ENCODE data around the gene SLC22A23. TPM values are rescaled to one million over a fixed set of nuclear protein-coding genes. Genes with fewer than 3 reads are reported as not detected.

Gene SLC22A23
- total RNA-seq, 1 experiment from 2014 or later, result 2.7 TPM

DNA sequence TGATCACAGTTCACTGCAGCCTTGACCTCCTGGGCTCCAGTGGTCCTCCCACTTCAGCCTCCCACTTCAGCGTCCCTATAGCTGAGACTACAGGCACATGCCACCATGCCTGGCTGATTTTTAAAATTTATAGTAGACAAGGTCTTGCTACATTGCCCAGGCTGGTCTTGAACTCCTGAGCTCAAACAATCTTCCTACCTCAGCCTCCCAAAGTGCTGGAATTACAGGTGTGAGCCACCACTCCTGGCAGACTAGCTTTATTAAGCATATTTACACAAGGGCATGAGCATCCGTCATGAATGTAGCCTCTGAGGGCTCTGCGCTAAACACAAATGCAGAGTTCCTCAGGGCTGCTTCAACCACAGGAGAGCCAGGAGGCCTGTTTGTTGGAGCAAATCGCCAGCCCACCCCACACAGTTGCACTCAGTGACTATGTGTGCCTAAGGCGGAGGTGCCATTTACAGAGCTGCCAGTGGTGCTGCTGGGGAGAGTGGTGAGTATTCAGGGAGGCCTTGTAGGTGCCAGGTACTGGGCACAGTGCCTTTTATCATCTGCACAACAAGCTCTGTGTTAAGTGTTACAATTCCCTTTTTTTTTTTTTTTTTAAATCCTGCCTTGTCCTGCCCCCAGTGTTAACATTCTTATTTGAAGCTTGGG, 119.9 kb downstream of the SLC22A23 start:
- H3K27ac ChIP-seq, result peak overlapping the region; percentile 69
- no peaks in the 10 kb centered on the region for H3K9me3 ChIP-seq (replicated peaks)
- H3K4me3 ChIP-seq, result no peak overlapping the region
- no peak for DNase-seq (ENCODE audit: low read depth in 1 of 2, low spot score in 2 of 2)
- no peaks in the 10 kb centered on the region for H3K36me3 ChIP-seq
- peaks cover 33% of the 10 kb centered on the region for H3K4me1 ChIP-seq (replicated peaks)
- H3K27me3 ChIP-seq (replicated peaks), result no peaks in the 10 kb centered on the region

DNA sequence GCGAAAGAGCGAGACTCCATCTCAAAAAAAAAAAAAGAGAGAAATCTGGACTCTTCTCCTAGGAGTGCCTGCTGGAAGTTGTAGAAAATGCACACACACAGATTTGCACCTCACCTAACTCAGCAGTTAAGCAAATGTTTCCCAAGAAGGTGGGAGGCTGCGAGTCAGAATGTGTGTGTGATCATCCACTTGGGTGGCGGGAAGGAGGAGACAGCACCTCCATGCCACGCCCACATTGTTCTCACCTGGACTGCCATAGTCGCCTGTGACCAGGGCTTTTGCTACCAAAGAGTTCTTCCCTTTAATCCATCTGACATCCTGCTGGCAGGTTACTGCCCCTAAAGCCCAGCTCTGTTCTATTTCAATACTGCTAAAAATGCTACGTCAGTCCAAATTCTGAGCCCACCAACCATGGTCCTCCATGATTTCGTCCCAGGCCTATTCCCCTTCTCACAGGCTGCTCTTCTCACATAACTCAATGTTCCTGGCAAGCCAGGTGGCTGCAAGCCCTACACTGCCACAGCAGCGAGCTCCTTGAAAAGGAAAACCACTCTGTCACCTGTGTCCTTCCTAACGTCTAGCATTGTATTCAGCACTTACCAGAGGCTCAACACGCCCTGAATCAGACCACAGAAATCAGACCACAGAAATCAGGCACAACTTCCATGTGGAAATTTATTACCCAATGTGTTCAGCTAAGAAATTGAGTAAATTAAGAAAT, 120.6 kb downstream of the SLC22A23 start:
- no peak for DNase-seq (ENCODE audit: low read depth in 1 of 2, low spot score in 2 of 2)
- no peak overlapping the region for H3K4me3 ChIP-seq
- peaks cover 30% of the 10 kb centered on the region for H3K4me1 ChIP-seq (replicated peaks)
- no peaks in the 10 kb centered on the region for H3K36me3 ChIP-seq
- no peaks in the 10 kb centered on the region for H3K9me3 ChIP-seq (replicated peaks)
- H3K27ac ChIP-seq, result no peak overlapping the region
- H3K27me3 ChIP-seq (replicated peaks), result no peaks in the 10 kb centered on the region

DNA sequence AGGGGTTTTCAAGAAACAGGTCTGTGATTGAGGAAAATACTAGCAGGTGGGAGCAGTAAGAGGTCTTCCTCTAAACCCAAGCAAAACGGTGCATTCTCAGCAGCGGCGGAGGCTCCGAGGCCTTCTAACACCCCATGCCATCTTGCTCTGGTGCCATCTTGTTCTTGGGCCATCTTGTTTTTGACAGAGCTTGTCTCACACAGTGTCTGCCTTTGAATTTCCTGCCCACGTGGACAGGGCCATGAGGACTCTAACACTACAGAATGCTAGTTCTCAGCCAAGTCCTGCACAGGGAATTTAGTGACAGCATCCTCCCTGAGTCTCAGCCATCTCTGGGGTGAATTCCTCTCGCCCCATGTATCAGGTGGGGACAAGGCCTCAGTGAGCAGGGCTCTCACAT, 121.7 kb downstream of the SLC22A23 start:
- Histone ChIP-seq H3K27me3 (replicated peaks) (no peaks in the 10 kb centered on the region), H3K36me3 (no peaks in the 10 kb centered on the region), H3K9me3 (replicated peaks) (no peaks in the 10 kb centered on the region), H3K27ac (no peak overlapping the region), H3K4me3 (no peak overlapping the region), H3K4me1 (replicated peaks) (peaks cover 26% of the 10 kb centered on the region)
- DNase-seq (ENCODE audit: low read depth in 1 of 2, low spot score in 2 of 2), result no peak

DNA sequence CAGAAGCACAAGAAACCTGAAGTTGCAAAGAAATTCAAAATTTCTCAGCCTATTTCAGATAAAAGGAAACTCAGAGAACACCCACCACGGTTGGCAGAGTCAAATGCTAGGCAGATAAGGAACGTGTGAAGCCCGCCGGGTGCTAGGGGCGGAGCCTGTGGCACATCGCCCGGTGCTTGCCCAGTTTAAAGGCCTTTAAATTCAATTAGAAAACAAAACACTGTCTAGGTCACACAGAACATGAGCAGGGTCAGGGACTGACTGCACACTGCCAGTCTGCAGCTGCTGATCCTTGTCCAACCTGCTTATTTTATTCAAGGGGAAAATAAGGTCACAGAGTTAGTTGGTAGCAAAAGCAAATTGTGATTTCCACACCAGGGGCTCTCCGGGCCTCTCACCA, 122.3 kb downstream of the SLC22A23 start:
- no peak overlapping the region for H3K27ac ChIP-seq

DNA sequence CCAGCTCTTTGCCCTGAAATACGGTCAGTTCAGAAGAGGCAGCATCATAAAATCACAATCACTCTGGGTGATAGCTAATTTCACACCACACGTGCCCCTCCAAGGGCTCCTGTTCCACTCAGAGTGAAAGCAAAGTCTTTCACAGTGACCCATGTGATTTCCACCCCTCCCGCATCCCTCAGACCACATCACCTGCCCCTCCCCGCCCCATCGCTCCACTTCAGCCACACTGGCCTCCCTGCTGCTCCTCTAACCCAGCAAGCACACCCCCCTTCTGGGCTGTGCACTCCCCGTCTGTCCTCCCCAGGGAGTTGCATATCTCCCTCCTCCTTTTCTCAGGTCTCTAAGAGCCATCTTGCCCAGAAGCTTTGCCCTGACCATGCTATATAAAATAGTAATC, 123.6 kb downstream of the SLC22A23 start:
- peaks cover 22% of the 10 kb centered on the region for H3K4me1 ChIP-seq (replicated peaks)
- H3K4me3 ChIP-seq, result no peak overlapping the region
- no peaks in the 10 kb centered on the region for H3K27me3 ChIP-seq (replicated peaks)
- H3K9me3 ChIP-seq (replicated peaks), result no peaks in the 10 kb centered on the region
- no peak overlapping the region for H3K27ac ChIP-seq
- no peak for DNase-seq (ENCODE audit: low read depth in 1 of 2, low spot score in 2 of 2)
- no peaks in the 10 kb centered on the region for H3K36me3 ChIP-seq

More for the DNA sequence above, 122.3 kb downstream of the SLC22A23 start:
- Histone ChIP-seq H3K4me1 (replicated peaks) (peaks cover 26% of the 10 kb centered on the region), H3K4me3 (no peak overlapping the region), H3K36me3 (no peaks in the 10 kb centered on the region), H3K27me3 (replicated peaks) (no peaks in the 10 kb centered on the region), H3K9me3 (replicated peaks) (no peaks in the 10 kb centered on the region)
- no peak for DNase-seq (ENCODE audit: low read depth in 1 of 2, low spot score in 2 of 2)

DNA sequence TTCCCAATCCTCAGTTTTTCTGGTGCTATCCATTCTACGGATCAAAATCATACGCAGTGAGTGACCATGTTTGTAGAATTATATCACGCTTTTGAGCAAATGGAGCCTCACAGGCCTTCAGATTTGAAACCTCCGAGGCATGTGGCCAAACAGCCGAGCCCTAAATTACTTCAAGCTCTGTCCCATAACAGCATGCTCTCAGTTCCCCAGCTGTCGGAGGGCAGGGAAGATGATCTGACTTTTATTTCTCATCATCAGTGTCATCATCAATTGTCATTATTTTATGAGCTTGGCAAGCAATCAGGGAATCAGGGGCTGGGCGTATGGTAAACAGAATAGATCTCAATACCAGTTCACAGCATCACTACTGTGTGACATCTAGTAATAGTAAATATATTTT, 124.9 kb downstream of the SLC22A23 start:
- Histone ChIP-seq H3K27ac (no peak overlapping the region), H3K36me3 (no peaks in the 10 kb centered on the region)
- DNase-seq (ENCODE audit: low read depth in 1 of 2, low spot score in 2 of 2), result no peak

DNA sequence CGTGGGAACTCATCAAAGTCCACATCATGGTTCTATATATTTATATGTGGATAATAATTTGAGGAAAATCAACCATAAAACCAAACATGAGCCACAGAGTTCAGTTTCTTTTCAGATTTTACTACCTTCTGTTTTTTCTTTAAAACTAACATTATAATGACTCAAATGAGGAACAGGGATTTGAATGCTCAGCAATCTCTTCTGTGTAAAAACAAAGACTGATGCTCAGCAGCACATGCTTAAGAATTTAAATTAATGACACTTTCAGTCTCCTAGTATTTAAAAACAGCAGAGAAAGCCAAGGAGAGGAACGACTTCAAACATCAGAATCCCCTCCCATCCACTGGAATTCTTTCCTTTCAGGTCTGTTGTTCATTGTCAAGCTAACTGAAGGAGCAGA, 125.4 kb downstream of the SLC22A23 start:
- Histone ChIP-seq H3K36me3 (no peaks in the 10 kb centered on the region), H3K27ac (no peak overlapping the region), H3K4me1 (replicated peaks) (peaks cover 16% of the 10 kb centered on the region), H3K9me3 (replicated peaks) (no peaks in the 10 kb centered on the region), H3K4me3 (no peak overlapping the region), H3K27me3 (replicated peaks) (no peaks in the 10 kb centered on the region)
- no peak for DNase-seq (ENCODE audit: low read depth in 1 of 2, low spot score in 2 of 2)

More for the DNA sequence above, 124.9 kb downstream of the SLC22A23 start:
- Histone ChIP-seq H3K9me3 (replicated peaks) (no peaks in the 10 kb centered on the region), H3K4me1 (replicated peaks) (peaks cover 16% of the 10 kb centered on the region), H3K4me3 (no peak overlapping the region), H3K27me3 (replicated peaks) (no peaks in the 10 kb centered on the region)

DNA sequence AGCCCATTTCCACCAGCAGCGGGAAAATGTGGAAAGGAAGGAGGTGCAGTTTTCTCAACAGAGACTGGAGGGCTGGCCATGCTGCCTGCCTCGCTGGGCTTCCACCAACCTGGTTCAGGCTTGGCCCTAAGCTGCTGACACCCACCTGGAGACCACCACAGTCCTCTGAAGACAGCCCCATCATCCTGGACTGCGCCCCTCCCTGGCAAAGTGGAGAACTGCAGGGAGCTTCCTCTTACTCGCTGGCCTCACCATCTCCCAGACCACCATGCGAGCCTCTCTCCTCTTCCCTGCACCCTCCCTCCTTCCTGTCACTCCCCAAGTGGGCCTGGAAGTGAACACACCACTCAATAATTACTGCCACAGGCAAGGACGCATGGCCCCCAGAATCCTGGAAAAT, 126.7 kb downstream of the SLC22A23 start:
- Histone ChIP-seq H3K27me3 (replicated peaks) (no peaks in the 10 kb centered on the region), H3K36me3 (no peaks in the 10 kb centered on the region), H3K4me1 (replicated peaks) (peaks cover 27% of the 10 kb centered on the region), H3K4me3 (no peak overlapping the region), H3K27ac (no peak overlapping the region), H3K9me3 (replicated peaks) (no peaks in the 10 kb centered on the region)
- no peak for DNase-seq (ENCODE audit: low read depth in 1 of 2, low spot score in 2 of 2)

DNA sequence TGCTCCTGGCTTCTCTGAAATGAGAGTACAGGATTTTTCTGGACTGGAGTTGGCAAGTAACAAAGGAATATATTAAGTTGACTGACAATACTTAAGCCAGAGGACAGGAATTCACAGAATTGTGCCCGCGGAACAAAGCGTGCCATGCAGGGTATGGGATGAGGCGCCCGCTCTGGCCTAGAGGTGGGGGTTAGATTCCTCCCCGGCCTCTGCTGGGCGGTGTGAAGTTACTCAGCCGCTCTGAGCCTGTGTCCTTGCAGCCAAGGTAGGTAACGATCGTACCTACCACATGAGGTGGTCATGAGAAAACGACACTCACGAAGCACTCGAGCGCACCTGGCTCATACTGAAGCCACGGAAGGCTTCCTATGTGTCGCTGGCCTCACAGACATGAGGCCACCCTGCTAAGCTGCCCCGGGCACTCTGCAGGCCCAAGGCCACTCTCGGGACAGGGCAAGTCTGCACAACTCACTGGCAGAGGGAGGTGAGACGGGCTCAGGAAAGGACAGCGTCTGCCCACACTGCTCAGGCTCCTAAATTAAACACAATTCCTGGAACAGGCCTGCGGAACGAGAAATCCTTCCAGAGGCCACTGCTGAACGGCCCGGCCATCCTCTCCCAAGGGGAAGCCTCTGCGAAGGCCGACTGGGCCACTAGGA, 127.3 kb downstream of the SLC22A23 start:
- H3K36me3 ChIP-seq, result no peaks in the 10 kb centered on the region
- no peaks in the 10 kb centered on the region for H3K9me3 ChIP-seq (replicated peaks)
- H3K4me1 ChIP-seq (replicated peaks), result peaks cover 33% of the 10 kb centered on the region
- no peaks in the 10 kb centered on the region for H3K27me3 ChIP-seq (replicated peaks)
- H3K27ac ChIP-seq, result no peak overlapping the region
- no peak overlapping the region for H3K4me3 ChIP-seq
- DNase-seq (ENCODE audit: low read depth in 1 of 2, low spot score in 2 of 2), result no peak

DNA sequence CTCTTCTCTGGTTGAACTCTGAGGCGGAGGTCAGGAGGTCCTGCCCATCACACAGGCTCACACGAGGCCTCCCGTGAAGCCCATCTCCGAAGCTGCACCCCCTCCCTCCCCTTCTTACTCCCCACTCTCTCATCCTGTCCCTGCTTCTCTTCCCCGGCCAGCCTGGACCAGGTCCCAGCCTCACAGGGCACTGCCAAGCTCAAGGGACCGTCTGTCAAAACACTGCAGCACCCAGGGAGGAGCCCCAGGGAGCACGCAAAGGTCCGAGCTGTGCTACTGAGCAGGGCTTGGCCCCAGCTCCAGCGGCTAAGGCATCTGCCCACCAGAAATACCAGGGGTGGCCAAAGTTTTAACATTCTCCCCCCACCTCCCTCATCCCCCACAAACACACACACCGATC, 128.1 kb downstream of the SLC22A23 start:
- H3K36me3 ChIP-seq, result no peaks in the 10 kb centered on the region
- H3K4me1 ChIP-seq (replicated peaks), result peaks cover 39% of the 10 kb centered on the region
- peak overlapping the region; percentile 41 for H3K27ac ChIP-seq
- DNase-seq (ENCODE audit: low read depth in 1 of 2, low spot score in 2 of 2), result no peak
- H3K27me3 ChIP-seq (replicated peaks), result no peaks in the 10 kb centered on the region
- no peak overlapping the region for H3K4me3 ChIP-seq
- no peaks in the 10 kb centered on the region for H3K9me3 ChIP-seq (replicated peaks)

DNA sequence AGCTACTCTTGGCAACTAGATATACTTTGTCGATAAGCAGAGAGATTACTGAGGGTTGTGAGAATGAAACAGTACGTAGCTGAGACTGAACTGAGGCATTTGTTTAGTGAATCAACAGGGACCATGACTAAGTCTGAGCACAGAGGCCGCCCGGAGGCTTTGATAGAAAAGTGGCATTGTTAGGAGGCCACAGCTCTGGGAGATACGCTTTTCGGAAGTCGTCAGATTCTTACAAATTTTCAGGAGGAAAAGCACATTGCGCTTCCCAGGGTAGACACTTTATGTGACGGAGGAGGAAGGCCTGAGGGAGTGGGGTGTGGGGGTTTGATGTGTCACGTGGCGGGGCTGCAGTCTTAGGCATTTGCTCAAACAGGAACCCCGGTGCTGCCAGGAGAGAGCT, 128.7 kb downstream of the SLC22A23 start:
- H3K27ac ChIP-seq, result peak overlapping the region; percentile 41
- peak; percentile 59 to 66 for DNase-seq (ENCODE audit: low read depth in 1 of 2, low spot score in 2 of 2)
- H3K36me3 ChIP-seq, result no peaks in the 10 kb centered on the region
- H3K4me3 ChIP-seq, result no peak overlapping the region
- no peaks in the 10 kb centered on the region for H3K9me3 ChIP-seq (replicated peaks)
- no peaks in the 10 kb centered on the region for H3K27me3 ChIP-seq (replicated peaks)
- peaks cover 45% of the 10 kb centered on the region for H3K4me1 ChIP-seq (replicated peaks)

DNA sequence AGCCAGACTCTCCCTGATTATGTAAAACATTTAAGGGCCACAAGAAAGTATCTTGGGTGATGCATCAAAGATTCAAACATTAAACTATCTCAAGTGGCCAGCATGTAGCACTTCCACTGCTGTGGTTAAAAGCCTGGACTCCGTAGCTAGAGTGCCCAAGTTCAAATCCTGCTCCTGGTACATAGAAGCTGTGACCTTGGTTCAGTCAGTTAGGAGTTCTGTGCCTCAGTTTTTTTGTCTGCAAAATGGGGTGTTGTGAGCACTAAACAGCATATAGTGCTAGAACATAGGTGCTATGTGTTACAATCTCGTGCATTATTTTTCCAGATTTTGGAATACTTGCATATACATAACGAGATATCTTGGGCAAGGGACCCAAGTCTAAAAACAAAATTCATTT, 129.4 kb downstream of the SLC22A23 start:
- no peak for DNase-seq (ENCODE audit: low read depth in 1 of 2, low spot score in 2 of 2)
- Histone ChIP-seq H3K27ac (peak overlapping the region; percentile 41), H3K4me1 (replicated peaks) (peaks cover 48% of the 10 kb centered on the region), H3K9me3 (replicated peaks) (no peaks in the 10 kb centered on the region), H3K27me3 (replicated peaks) (no peaks in the 10 kb centered on the region), H3K36me3 (no peaks in the 10 kb centered on the region), H3K4me3 (no peak overlapping the region)

DNA sequence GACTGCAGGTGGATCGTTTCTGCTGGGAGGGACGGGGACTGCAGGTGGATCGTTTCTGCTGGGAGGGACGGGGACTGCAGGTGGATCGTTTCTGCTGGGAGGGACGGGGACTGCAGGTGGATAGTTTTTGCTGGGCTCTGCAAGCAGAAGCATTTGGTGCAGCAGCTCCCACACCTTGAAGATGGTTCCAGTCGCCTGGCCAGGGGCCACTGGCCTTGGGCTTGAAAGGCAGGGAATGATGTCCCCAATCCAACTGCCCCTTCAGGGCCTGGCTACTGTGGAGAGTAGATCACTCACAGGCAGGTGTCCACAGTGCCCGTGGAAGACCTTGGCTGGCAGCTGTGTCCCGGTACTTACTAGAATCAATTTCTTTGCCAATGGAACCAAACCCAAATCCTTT, 129.9 kb downstream of the SLC22A23 start:
- Histone ChIP-seq H3K27me3 (replicated peaks) (no peaks in the 10 kb centered on the region), H3K27ac (no peak overlapping the region), H3K4me3 (no peak overlapping the region), H3K9me3 (replicated peaks) (no peaks in the 10 kb centered on the region), H3K36me3 (no peaks in the 10 kb centered on the region), H3K4me1 (replicated peaks) (peaks cover 48% of the 10 kb centered on the region)
- no peak for DNase-seq (ENCODE audit: low read depth in 1 of 2, low spot score in 2 of 2)

Data from SJSA1 (cell line).